ENCODE measurements around the gene CCDC88B. TPM values are rescaled to one million over a fixed set of nuclear protein-coding genes. Genes with fewer than 3 reads are reported as not detected.

The CCDC88B gene
- total and polyA plus RNA-seq, 2 of the 8 experiments (the other 6 are each of a cell fraction or from before 2014, with no cell fraction given): 5.9 to 12.5 TPM

DNA sequence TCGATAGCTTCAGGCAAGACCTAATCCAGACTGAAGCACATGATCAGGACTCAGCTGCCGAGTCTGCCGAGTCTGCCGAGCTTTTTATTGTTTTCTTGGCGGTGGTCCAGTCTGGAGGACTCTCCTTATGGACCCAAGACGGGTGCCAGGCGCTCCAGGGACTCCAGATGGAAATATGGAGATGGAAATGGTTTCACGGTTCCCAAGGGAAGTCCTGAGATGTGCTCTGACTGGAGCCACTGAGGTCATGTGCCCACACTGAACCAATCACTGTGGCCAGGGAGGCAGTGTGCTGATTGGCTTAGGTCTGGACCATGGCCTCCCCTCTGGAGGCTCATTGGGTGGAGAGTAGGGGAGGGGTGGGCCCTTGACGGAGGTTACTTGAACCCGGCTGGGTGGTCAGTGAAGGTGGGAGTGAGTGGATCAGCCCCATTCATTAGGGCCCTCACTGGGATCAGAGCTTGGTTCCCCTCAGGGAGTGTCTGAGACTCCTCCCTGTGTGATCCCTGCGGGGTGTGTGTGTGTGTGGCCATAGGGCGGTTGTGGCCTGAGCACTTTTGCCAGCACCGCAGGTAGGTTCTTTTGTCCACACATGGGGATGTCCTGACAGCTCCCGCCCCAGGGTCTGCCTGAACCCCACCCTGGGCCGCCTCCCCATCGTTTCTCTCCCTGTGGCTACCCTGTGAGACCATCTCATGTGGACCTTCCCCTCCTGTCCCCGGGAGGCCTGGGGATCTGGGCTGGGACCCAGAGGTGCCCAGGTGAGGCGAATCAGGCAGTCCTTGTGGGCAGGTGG is 33.0 kb downstream of the CCDC88B start:
- Histone ChIP-seq H3K79me1 (ENCODE audit: low read depth, low read length) (no peaks in the 10 kb centered on the region), H3K23ac (ENCODE audit: insufficient read length) (no peak overlapping the region), H3K79me2 (ENCODE audit: control insufficient read depth in 1 of 2, insufficient read depth in 2 of 2, low read length in 2 of 2) (no peaks in the 10 kb centered on the region), H3K56ac (replicated peaks; ENCODE audit: insufficient read length, low read depth, low read length) (no peak overlapping the region), H4K91ac (replicated peaks; ENCODE audit: insufficient read length, low read length) (peak overlapping the region; percentile 45), H3K4me3 (ENCODE audit: extremely low read depth in 1 of 4, insufficient read depth in 2 of 4, low read depth in 3 of 4, low read length in 4 of 4) (peak overlapping the region in 1 of 4 experiments; percentile 35; a peak in 2 of 8 replicates), H2BK15ac (ENCODE audit: low read length) (0 out of 2 replicates have a peak overlapping the region, but pooled peaks have one; percentile 46), H3K4me1 (replicated peaks in 1 of 4; ENCODE audit: control insufficient read depth in 3 of 4, insufficient read depth in 4 of 4, low read length in 3 of 4) (peaks cover 0 to 5% (median 2%) of the 10 kb centered on the region in 4 experiments; a peak in 4 of 7 replicates), H2AFZ (ENCODE audit: low read length) (no peak overlapping the region), H2BK20ac (ENCODE audit: low read length) (no peak overlapping the region), H3K14ac (ENCODE audit: insufficient read length) (no peak overlapping the region), H3K4ac (replicated peaks; ENCODE audit: insufficient read length, low read depth, low read length) (no peak overlapping the region), H2BK12ac (ENCODE audit: low read depth, low read length) (0 out of 2 replicates have a peak overlapping the region, but pooled peaks have one; percentile 3), H4K5ac (ENCODE audit: insufficient read length, low read depth, low read length) (no peak overlapping the region), H3K36me3 (ENCODE audit: control insufficient read depth in 2 of 4, insufficient read depth in 4 of 4, low read length in 3 of 4) (peaks cover 0 to 14% (median 0%) of the 10 kb centered on the region in 4 experiments; a peak in 2 of 8 replicates), H4K8ac (ENCODE audit: extremely low read depth, insufficient read depth, low read length) (peak overlapping the region; percentile 58), H3K9me3 (ENCODE audit: insufficient read depth in 2 of 2, low read depth in 1 of 2, low read length in 1 of 2) (no peaks in the 10 kb centered on the region), H3K18ac (ENCODE audit: extremely low read depth, low read length) (no peak overlapping the region), H2BK120ac (replicated peaks; ENCODE audit: low read depth, low read length) (no peak overlapping the region), H3K27ac (ENCODE audit: low read depth, low read length) (no peak overlapping the region), H2AK5ac (ENCODE audit: low read depth, low read length) (no peak overlapping the region; the same call in 1 of the 2 replicates), H3K27me3 (replicated peaks in 1 of 4; ENCODE audit: control insufficient read depth in 3 of 4, extremely low read depth in 1 of 4, insufficient read depth in 3 of 4, low read length in 3 of 4) (no peaks in the 10 kb centered on the region), H3K4me2 (ENCODE audit: insufficient read depth in 1 of 2, low read depth in 2 of 2, low read length in 2 of 2) (peak overlapping the region in 1 of 2 experiments; percentile 37; a peak in 2 of 4 replicates), H2BK5ac (ENCODE audit: low read depth, low read length) (peak overlapping the region; percentile 71; the same call in 1 of the 2 replicates), H3K9ac (replicated peaks in 1 of 4; ENCODE audit: extremely low read depth in 1 of 4, low read depth in 3 of 4, low read length in 3 of 4) (no peak overlapping the region), H4K20me1 (replicated peaks in 1 of 2; ENCODE audit: control insufficient read depth in 1 of 2, insufficient read depth in 2 of 2, low read length in 2 of 2) (no peaks in the 10 kb centered on the region), H3K23me2 (ENCODE audit: low read depth, low read length) (no peaks in the 10 kb centered on the region; the same call in 1 of the 2 replicates)
- WGBS, 2 experiments (ENCODE audit: extremely low coverage in 1 of 2, insufficient coverage in 1 of 2, insufficient read length in 1 of 2, insufficient replicate concordance in 2 of 2, low coverage in 1 of 2, low lambda C conversion rate in 2 of 2, missing lambda C conversion rate in 1 of 2): 82% methylated on average over 17 of the region's 18 CpGs; no CpG with 5 or more reads in 1 of the 2 experiments
- CTCF ChIA-PET (ENCODE audit: partially characterized antibody): interaction anchor here (0.6 to 8.3 kb wide), 10 partner anchors 8 to 76 kb away, joined by 3 to 80 read pairs (median 4); no protein-coding TSS in a partner anchor
- POLR2A ChIA-PET (ENCODE audit: partially characterized antibody): interaction anchor here (0.6 to 2.0 kb wide), 12 partner anchors 9 to 78 kb away, joined by 3 to 7 read pairs (median 3); partner anchors contain the start of genes PRDX5, RPS6KA4 and TRMT112
- peak; percentile 62 for FAIRE-seq
- peak in 1 of 2 experiments; percentile 62 for DNase-seq (ENCODE audit: low read depth in 1 of 2, low spot score in 2 of 2)
- TF ChIP-seq MAX (IDR thresholded peaks at IDR 0.05) (0 out of 2 replicates have a peak, but pooled peaks have one; percentile 10), RFX5 (IDR thresholded peaks at IDR 0.05; ENCODE audit: borderline replicate concordance, low read depth, low read length) (no peak), NANOG (IDR thresholded peaks at IDR 0.05; ENCODE audit: insufficient read depth, low read depth, low read length, poor library complexity, severe bottlenecking) (no peak), RXRA (IDR thresholded peaks at IDR 0.05; ENCODE audit: insufficient read depth, low read depth, low read length) (no peak), SIN3A (conservative IDR thresholded peaks at IDR 0.05 in 1 of 2, IDR thresholded peaks at IDR 0.05 in 1 of 2; ENCODE audit: low read depth in 1 of 2, low read length in 2 of 2) (no peak), CHD2 (IDR thresholded peaks at IDR 0.05; ENCODE audit: low read length) (peak; percentile 80), SP2 (IDR thresholded peaks at IDR 0.05; ENCODE audit: low read length) (peak; percentile 32; the same call in 1 of the 2 replicates), USF2 (IDR thresholded peaks at IDR 0.05; ENCODE audit: low read length) (peak; percentile 90), SP1 (IDR thresholded peaks at IDR 0.05; ENCODE audit: low read depth, low read length) (peak; percentile 82)

Data from H1 (cell line).